GDM1 (cell line): ENCODE measurements around the gene TRPC6.
"Not testable (repeated sequence)": the region's sequence is repeated elsewhere in the genome, so short reads cannot be mapped to it uniquely, and the experiment has no call there.

Experiments used
- DNase-seq: peaks from one replicate; lab custom pipeline; 2025; lab: John Stamatoyannopoulos, UW

TRPC6 gene

GRCh38 chr11:101448881-101449442, 134.8 kb downstream of the TRPC6 start:
- DNase-seq = no peak

DNA sequence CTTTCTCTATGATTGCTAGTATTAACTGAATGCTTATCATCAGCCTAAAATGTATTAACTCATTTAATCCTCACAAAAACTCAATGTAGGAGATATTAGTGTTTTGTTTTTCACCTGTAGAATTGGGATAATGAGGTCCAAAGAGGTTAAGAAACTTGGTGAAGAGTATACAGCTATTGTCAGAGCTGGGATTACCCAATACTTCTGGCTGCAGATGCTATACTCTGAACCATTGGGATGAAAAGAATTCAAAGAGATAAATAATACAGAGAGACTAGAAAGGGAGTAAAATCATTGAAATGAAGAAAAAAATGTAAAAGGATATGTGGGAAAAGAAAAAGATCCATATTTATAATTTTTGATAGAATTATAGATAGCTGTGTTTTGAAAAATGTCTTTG, 137.1 kb downstream of the TRPC6 start:
- no peak for DNase-seq

DNA sequence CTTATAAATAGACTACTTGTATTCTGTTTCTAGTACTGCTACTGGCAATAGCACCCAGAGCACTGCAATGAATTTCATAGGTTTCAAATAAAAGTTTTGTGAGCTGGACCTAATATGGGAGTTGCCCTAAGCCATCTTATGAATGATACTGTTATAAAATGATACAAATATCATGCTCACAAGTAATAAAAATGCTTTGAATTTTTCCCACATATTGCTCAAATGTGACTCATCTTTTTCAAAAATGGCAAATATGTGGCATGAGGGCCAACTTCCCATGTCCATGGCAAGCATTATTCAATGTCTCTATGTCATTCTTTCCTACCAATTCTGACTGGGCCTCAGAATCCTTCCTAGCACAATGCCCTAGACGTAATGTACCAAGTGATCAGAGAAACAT, 137.6 kb downstream of the TRPC6 start:
- DNase-seq = no peak

GRCh38 chr11:101445761-101446160, 138.0 kb downstream of the TRPC6 start:
- no peak for DNase-seq

DNA sequence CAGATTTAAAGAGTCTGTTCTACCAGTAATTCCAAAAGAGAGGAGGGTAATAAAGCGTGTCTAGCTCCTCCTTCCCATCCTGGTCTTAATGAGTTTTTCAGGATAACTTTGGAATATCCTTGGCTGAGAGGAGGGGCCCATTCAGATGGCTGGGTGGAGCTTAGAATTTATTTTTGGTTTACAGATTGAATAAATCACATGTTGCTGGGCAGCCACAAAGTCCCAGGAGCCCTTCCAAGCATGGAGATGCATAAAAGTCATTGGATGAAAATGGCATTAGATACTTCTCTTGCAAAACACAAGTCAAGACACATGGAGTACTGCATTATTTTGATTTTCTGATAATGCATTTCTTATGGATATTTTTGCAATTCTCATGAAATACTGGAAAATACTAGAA, 139.0 kb downstream of the TRPC6 start:
- no peak for DNase-seq

- no peak for DNase-seq
Measured at GRCh38 chr11:101444164-101444563, 139.6 kb downstream of the TRPC6 start.

DNA sequence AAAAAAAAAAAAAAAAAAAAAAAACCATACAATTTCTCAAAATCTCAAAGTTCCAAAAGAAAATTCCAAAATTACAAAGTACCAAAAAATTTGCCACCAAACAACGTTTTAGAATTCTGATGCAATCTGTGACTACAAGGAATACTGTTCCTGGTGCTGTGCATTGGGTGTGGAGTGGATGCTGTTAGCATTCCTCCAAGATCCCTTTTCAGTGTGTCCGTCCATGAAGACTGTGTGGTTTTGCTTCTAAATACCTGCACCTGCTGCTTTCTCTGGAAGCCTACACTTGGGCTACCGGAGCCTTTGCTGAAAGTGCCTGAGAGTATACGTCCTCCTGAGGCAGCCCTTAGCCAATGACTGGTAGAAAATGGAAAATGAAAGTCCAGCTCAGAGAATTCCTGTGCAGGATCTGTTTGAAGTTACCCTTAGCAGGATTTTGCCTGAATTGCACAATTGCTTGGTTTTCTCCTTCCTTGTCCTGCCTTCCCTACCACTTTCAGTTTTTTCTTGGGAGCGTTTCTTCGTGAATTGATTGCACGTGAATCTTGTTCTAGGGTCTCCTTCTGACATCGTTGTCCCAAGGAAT, 140.8 kb downstream of the TRPC6 start:
- DNase-seq = no peak

GRCh38 chr11:101442171-101442570, 141.6 kb downstream of the TRPC6 start:
- no peak for DNase-seq

DNA sequence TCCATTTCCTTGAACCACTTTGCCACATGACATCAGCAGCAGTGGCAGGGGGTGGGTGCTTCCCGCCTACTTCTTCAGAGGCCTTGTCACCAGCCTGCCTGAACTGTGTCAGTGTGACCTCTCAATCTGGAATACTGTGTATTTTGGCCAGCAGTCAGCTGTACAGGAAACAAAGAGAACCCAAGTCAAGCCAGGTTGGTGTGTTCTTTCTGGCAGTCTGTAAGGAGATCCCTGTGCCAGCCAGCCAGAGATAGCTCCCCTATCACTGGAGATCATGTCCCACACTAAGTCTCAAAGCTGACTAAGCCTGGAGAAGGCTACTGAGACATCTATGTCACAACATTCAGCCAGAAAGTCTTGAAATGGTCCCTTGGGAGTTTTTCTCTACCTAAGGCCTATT, 142.1 kb downstream of the TRPC6 start:
- DNase-seq = no peak

- no peak for DNase-seq
Measured at GRCh38 chr11:101439488-101439887, 144.3 kb downstream of the TRPC6 start.

GRCh38 chr11:101438708-101439107, 145.1 kb downstream of the TRPC6 start:
- DNase-seq = not testable (repeated sequence)

GRCh38 chr11:101438126-101438525, 145.7 kb downstream of the TRPC6 start:
- no peak for DNase-seq

DNA sequence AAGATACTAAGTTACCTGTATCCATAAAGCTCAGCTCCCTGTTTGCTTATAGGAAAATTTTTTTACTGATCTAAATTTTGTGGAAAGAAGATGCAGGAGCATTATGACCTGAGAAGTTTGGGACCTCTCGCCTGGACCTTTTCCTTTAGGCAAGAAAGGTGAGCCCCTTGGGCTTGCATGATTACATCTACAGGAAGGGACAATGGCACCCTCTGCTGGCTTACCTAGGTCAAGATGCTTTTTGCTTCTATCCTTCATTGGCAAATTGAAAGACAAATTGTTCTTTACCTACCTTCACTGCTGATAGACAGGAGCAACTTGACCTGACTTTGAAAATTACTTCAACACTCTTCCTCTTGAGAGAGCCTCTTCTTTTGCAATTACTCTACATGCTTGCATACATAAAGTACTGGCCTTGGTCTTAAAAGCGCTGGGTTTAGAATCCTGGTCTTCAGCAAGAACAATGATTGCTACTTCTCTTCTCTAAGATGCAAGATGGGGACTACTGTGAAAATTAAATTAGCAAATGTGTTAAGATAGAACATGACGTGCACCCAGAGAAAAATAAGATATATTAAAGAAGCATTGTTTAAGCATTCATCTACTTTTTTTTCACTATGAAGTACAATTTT, 147.2 kb downstream of the TRPC6 start:
- DNase-seq = no peak

DNA sequence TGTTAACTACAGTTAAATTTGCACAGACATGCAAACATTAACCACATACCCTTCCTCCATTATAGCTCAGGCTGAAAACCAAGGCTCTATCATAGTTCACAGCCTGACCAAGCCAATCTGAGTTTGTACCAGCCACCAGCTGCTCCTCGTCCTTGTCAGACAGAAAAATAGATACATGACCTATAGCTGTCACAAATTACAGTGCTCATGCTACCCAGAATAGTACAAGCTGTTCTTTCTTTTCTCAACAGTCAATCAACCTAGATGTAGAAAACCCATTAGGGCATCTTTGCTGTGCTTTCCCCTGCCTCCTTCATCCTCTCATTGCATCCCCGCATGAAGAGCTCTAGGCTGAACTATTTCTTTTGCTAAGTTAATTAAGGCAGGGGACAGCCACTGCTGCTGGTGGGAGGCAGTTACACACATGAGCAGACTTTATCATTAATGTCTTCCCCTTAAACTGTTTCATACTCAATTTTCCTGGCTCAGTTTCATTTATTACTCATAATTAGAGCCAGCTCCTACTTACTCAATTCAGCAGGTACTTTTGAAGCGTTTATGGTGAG, 148.3 kb downstream of the TRPC6 start:
- no peak for DNase-seq

GRCh38 chr11:101434026-101434643, 149.7 kb downstream of the TRPC6 start:
- DNase-seq = no peak

DNA sequence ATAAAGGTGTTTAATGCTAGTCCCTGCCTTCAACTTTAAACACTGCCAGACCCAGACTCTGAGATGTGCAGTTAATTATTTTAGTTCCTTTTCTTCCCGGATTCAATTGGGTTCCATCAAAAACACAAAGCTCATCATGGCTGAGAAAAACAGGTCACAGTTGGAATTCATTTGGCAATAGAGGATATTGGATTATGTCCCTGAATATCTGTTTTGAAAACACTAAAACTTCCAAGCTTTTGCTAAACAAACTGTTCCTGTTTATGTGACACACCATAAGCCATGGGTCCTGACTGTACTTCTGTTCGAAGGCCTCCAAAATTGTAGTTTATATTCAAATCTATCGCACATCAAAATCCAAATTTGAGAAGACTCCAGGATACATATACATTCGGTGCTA, 150.7 kb downstream of the TRPC6 start:
- DNase-seq = no peak

DNA sequence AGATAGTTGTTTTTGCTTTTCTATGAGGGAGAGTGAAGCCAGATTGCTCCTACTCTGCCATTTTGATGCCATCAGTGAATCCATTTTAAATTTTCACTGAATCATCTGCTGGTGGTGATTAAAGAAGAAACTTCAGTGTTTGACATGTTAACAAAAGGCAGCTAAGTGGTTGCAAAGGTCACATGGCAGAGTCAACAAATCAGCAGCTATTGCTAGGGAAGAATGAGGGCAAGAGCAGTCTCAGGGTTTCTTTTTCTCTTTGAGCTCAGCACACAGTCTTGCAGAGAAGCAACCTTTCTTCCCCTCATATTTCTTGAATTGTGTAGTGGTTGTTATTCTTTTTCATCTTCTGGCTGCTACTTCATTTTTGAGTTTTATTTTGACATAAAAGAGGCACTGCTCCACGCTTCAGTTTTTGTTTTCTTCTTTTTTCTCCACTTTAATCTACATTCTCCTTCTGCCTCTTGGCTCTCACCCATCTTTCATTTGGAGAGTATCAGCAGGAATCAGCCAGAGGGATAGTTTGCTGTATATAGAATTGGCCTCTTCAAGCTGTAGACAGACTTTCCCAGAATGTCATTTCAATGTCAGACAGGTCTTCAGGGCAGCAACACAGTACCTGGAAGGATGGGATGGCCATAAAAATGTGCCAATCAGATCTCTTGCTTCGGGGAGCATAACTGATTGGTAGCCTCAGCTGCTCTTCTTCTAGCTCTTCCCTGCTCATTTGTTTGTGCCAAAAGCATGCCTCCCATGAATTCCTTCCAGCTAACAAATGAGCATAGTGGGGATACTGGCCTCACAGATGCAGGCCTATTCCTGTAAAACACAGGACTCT, 153.9 kb downstream of the TRPC6 start:
- no peak for DNase-seq

DNA sequence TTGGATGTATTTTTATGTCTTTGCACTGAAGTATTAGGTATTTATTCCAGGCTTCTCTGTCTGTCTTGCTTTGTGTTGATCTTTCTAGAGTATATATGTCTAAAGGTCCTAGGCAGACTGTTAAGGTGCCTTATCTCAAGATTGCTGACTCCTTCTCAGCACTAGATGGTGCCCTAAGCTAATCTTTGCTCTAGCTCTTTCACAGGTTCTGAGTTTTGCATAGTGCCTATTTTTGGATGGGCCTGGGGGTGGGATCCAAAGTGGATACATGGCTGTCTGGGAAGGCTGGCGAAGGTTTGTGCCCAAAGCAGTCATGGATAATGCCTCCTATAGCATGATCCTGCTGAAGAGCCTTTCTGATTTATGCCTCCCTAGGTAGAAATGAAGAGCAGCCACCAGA, 154.9 kb downstream of the TRPC6 start:
- DNase-seq = no peak

GRCh38 chr11:101407324-101407723, 176.5 kb downstream of the TRPC6 start:
- no peak for DNase-seq
